GM13976 (cell line): ENCODE measurements around the gene RPS24.

Experiments used
- DNase-seq: peaks from one replicate; pipeline ENCODE4 v3.0.0; 2012; ENCODE audit warnings: low spot score
- CTCF ChIP-seq: IDR thresholded peaks from 2 replicates; pipeline ENCODE4 v1.5.1; 2012; ENCODE audit warnings: borderline replicate concordance, mild to moderate bottlenecking; ENCODE audit not compliant: insufficient read depth; ENCODE audit errors: extremely low read depth, missing control alignments, control extremely low read depth
- in situ Hi-C: fragments of 300-500 bp; cut with MboI; formaldehyde crosslinking; loops from one replicate; pipeline ENCODE4 v1.12.0; 2022; ENCODE audit warnings: low sequenced_read_pairs, mixed read lengths, inconsistent platforms; ENCODE audit not compliant: unreplicated experiment

Gene RPS24

GRCh38 chr10:78035933-78036583 lies 2.4 kb downstream of the RPS24 start:
- in situ Hi-C loops, result no loop called here
- TF ChIP-seq CTCF, result no peak
- DNase-seq, result no peak

- in situ Hi-C loops, result no loop called here
- no peak for DNase-seq
- TF ChIP-seq CTCF, result no peak
These were observed 4.4 kb downstream of the RPS24 start for GRCh38 chr10:78038105-78038504.

GRCh38 chr10:78038791-78039547 lies 5.3 kb downstream of the RPS24 start:
- DNase-seq, result no peak
- TF ChIP-seq CTCF, result no peak
- in situ Hi-C loops, result no loop called here

- no peak for DNase-seq
- in situ Hi-C loops, result loop anchor here (10.0 kb wide), 1 partner anchor 1155 kb away; no protein-coding TSS in a partner anchor
- no peak for TF ChIP-seq CTCF
These were observed 6.1 kb downstream of the RPS24 start for GRCh38 chr10:78039743-78040142.

GRCh38 chr10:78041170-78042057 lies 7.8 kb downstream of the RPS24 start:
- DNase-seq, result no peak
- no peak for TF ChIP-seq CTCF
- in situ Hi-C loops, result loop anchor here (10.0 kb wide), 1 partner anchor 1153 kb away; no protein-coding TSS in a partner anchor

- TF ChIP-seq CTCF, result no peak
- no peak for DNase-seq
- in situ Hi-C loops, result loop anchor here (10.0 kb wide), 1 partner anchor 1153 kb away; no protein-coding TSS in a partner anchor
These were observed 8.5 kb downstream of the RPS24 start for GRCh38 chr10:78042058-78042751.
